Right lobe of liver (tissue), 4 donors: ENCODE data around the gene SEMA3B.

ENCODE experiments used
- CTCF ChIP-seq, 4 donors: fragments of 200-600 bp in 3 of 4; fragments of 450-650 bp in 1 of 4; IDR thresholded peaks; one replicate each; pipeline versions ENCODE4 v1.5.1 to v1.8.0; 2016 to 2022; ENCODE audit warnings: antibody characterized with exemption in 4 of 4, mild to moderate bottlenecking in 2 of 4
- POLR2A ChIP-seq: fragments of 450-650 bp; IDR thresholded peaks from one replicate; pipeline ENCODE4 v1.6.1; 2017; ENCODE audit warnings: antibody characterized with exemption, mild to moderate bottlenecking
- donor health status: DM: no; HTN: no; CAD: no.
- donor health status: DM: no; HTN: no; CAD: no.
- donor health status: DM: no; HTN: yes; CAD: no.

GRCh38 chr3:50300681-50301254 lies 31.8 kb downstream of the SEMA3B start:
- no peak for TF ChIP-seq CTCF (IDR thresholded peaks at IDR 0.05)
- TF ChIP-seq POLR2A: no peak
